IMR-90 (cell line): ENCODE results near the gene TAP2.

ENCODE experiments used
- FOS ChIP-seq: fragments of 150-350 bp; IDR thresholded peaks from 2 replicates; pipeline ENCODE4 v1.6.1; 2016; ENCODE audit warnings: low read depth, low read length
- MXI1 ChIP-seq: IDR thresholded peaks from 2 replicates; pipeline ENCODE4 v1.6.1; 2012; ENCODE audit warnings: low read depth, mild to moderate bottlenecking, low read length, moderate library complexity, borderline replicate concordance
- POLR2A ChIP-seq: IDR thresholded peaks from 2 replicates; pipeline ENCODE4 v1.6.1; 2012; ENCODE audit warnings: mild to moderate bottlenecking, low read depth, low read length
- RFX5 ChIP-seq: IDR thresholded peaks from 2 replicates; pipeline ENCODE4 v1.8.0; 2012; ENCODE audit warnings: low read depth, mild to moderate bottlenecking, low read length, moderate library complexity
- SMC3 ChIP-seq: fragments of 150-350 bp; IDR thresholded peaks from 2 replicates; pipeline ENCODE4 v1.6.1; 2016; ENCODE audit warnings: low read depth, mild to moderate bottlenecking, antibody characterized with exemption, low read length, moderate library complexity
- TF ChIP-seq, protein P1 (sequence below): conservative IDR thresholded peaks from 2 replicates; pipeline ENCODE4 v1.5.1; 2012; ENCODE audit warnings: mild to moderate bottlenecking, low read depth, low read length, improper control_type of control experiment

DNA sequence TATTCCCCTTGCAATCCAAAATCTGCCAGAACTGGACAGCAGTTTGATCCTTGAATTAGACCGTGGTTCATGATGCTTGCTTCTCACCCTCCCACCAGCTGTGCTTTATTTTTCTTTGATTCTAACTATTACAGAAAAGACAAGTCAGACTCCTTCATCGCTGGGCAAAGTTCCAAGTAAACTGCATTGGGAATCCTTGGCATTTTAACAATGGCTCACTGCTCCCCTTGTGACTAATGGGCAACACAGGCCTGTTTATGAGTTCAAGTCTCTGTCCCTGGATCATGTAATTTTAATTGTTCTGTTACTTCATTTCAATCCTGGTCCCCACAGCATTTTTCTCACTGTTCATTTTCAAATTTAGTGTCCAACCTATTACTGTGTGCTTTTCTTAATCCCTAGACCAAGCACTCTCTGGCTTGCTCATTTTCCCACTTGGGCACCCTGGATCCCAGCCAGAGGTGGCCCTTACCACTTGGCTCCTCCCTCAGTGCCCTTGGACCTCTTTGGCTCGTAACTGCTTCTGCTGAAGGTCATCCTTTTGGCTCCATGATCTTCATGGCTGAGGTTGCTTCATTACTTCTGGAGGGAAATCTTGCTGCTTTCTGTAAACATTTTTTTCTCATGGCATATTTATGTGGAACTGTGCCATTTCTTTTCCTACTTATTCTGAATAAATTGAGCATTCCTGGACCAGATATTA lies 48.3 kb upstream of the TAP2 start:
- TF ChIP-seq POLR2A (no peak), RFX5 (no peak), SMC3 (no peak; the same call in 1 of the 2 replicates), FOS (no peak), MXI1 (no peak)
- TF ChIP-seq, protein P1, sequence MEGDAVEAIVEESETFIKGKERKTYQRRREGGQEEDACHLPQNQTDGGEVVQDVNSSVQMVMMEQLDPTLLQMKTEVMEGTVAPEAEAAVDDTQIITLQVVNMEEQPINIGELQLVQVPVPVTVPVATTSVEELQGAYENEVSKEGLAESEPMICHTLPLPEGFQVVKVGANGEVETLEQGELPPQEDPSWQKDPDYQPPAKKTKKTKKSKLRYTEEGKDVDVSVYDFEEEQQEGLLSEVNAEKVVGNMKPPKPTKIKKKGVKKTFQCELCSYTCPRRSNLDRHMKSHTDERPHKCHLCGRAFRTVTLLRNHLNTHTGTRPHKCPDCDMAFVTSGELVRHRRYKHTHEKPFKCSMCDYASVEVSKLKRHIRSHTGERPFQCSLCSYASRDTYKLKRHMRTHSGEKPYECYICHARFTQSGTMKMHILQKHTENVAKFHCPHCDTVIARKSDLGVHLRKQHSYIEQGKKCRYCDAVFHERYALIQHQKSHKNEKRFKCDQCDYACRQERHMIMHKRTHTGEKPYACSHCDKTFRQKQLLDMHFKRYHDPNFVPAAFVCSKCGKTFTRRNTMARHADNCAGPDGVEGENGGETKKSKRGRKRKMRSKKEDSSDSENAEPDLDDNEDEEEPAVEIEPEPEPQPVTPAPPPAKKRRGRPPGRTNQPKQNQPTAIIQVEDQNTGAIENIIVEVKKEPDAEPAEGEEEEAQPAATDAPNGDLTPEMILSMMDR = no peak
